ENCODE data around the gene FANCC.

Gene FANCC

GRCh38 chr9:95095641-95096355, 221.7 kb downstream of the FANCC start:
- in situ Hi-C loops (cut with HindIII; ENCODE audit: low pct_unique_long_range_greater_than_20kb, low sequenced_read_pairs) = no loop called here
- no peak for DNase-seq (ENCODE audit: low read depth in 1 of 2, low spot score in 1 of 2)
- no peak for TF ChIP-seq JUND (IDR thresholded peaks at IDR 0.05; ENCODE audit: low read depth)

GRCh38 chr9:95094002-95094401, 223.5 kb downstream of the FANCC start:
- no peak for DNase-seq (ENCODE audit: low read depth in 1 of 2, low spot score in 1 of 2)
- TF ChIP-seq JUND (IDR thresholded peaks at IDR 0.05; ENCODE audit: low read depth) = no peak
- in situ Hi-C loops (cut with HindIII; ENCODE audit: low pct_unique_long_range_greater_than_20kb, low sequenced_read_pairs) = no loop called here

GRCh38 chr9:95093586-95093985, 223.9 kb downstream of the FANCC start:
- in situ Hi-C loops (cut with HindIII; ENCODE audit: low pct_unique_long_range_greater_than_20kb, low sequenced_read_pairs) = no loop called here
- TF ChIP-seq JUND (IDR thresholded peaks at IDR 0.05; ENCODE audit: low read depth) = no peak
- DNase-seq (ENCODE audit: low read depth in 1 of 2, low spot score in 1 of 2) = no peak

GRCh38 chr9:95092262-95093072, 225.0 kb downstream of the FANCC start:
- DNase-seq (ENCODE audit: low read depth in 1 of 2, low spot score in 1 of 2) = peak in 1 of 2 experiments; percentile 38
- no peak for TF ChIP-seq JUND (IDR thresholded peaks at IDR 0.05; ENCODE audit: low read depth)
- in situ Hi-C loops (cut with HindIII; ENCODE audit: low pct_unique_long_range_greater_than_20kb, low sequenced_read_pairs) = no loop called here

GRCh38 chr9:95091601-95092261, 225.8 kb downstream of the FANCC start:
- peak in 1 of 2 experiments; percentile 49 for DNase-seq (ENCODE audit: low read depth in 1 of 2, low spot score in 1 of 2)
- in situ Hi-C loops (cut with HindIII; ENCODE audit: low pct_unique_long_range_greater_than_20kb, low sequenced_read_pairs) = no loop called here
- TF ChIP-seq JUND (IDR thresholded peaks at IDR 0.05; ENCODE audit: low read depth) = no peak

GRCh38 chr9:95090871-95091577, 226.5 kb downstream of the FANCC start:
- in situ Hi-C loops (cut with HindIII; ENCODE audit: low pct_unique_long_range_greater_than_20kb, low sequenced_read_pairs) = no loop called here
- no peak for TF ChIP-seq JUND (IDR thresholded peaks at IDR 0.05; ENCODE audit: low read depth)
- DNase-seq (ENCODE audit: low read depth in 1 of 2, low spot score in 1 of 2) = no peak

GRCh38 chr9:95090023-95090791, 227.3 kb downstream of the FANCC start:
- TF ChIP-seq JUND (IDR thresholded peaks at IDR 0.05; ENCODE audit: low read depth) = no peak
- peak in 1 of 2 experiments; percentile 30 for DNase-seq (ENCODE audit: low read depth in 1 of 2, low spot score in 1 of 2)
- in situ Hi-C loops (cut with HindIII; ENCODE audit: low pct_unique_long_range_greater_than_20kb, low sequenced_read_pairs) = no loop called here

- no peak for TF ChIP-seq JUND (IDR thresholded peaks at IDR 0.05; ENCODE audit: low read depth)
- in situ Hi-C loops (cut with HindIII; ENCODE audit: low pct_unique_long_range_greater_than_20kb, low sequenced_read_pairs) = no loop called here
These were observed 228.1 kb downstream of the FANCC start for GRCh38 chr9:95089257-95090022.

GRCh38 chr9:95088421-95089161, 228.9 kb downstream of the FANCC start:
- in situ Hi-C loops (cut with HindIII; ENCODE audit: low pct_unique_long_range_greater_than_20kb, low sequenced_read_pairs) = no loop called here
- no peak for DNase-seq (ENCODE audit: low read depth in 1 of 2, low spot score in 1 of 2)
- no peak for TF ChIP-seq JUND (IDR thresholded peaks at IDR 0.05; ENCODE audit: low read depth)

More at GRCh38 chr9:95089257-95090022, 228.1 kb downstream of the FANCC start:
- no peak for DNase-seq (ENCODE audit: low read depth in 1 of 2, low spot score in 1 of 2)

- peak in 1 of 2 experiments; percentile 62 for DNase-seq (ENCODE audit: low read depth in 1 of 2, low spot score in 1 of 2)
- no peak for TF ChIP-seq JUND (IDR thresholded peaks at IDR 0.05; ENCODE audit: low read depth)
- in situ Hi-C loops (cut with HindIII; ENCODE audit: low pct_unique_long_range_greater_than_20kb, low sequenced_read_pairs) = no loop called here
These were observed 229.8 kb downstream of the FANCC start for GRCh38 chr9:95087659-95088242.
